GM21717 (cell line): ENCODE measurements around the gene PALMD.

ENCODE experiments used
- ATAC-seq: cut with Tn5 transposase; IDR thresholded peaks from one replicate; pipeline ENCODE4 v1.9.1; 2021; ENCODE audit warnings: mild to moderate bottlenecking, moderate library complexity; ENCODE audit not compliant: unreplicated experiment

PALMD gene

GRCh38 chr1:99657213-99658030 is 11.5 kb downstream of the PALMD start:
- no peak for ATAC-seq

GRCh38 chr1:99658031-99658290 is 12.0 kb downstream of the PALMD start:
- ATAC-seq: no peak

- no peak for ATAC-seq
These were observed 13.9 kb downstream of the PALMD start for GRCh38 chr1:99659755-99660210.

- ATAC-seq: no peak
These were observed 14.6 kb downstream of the PALMD start for GRCh38 chr1:99660496-99660895.

- ATAC-seq: no peak
These were observed 15.9 kb downstream of the PALMD start for GRCh38 chr1:99661780-99662179.

GRCh38 chr1:99662539-99663080 is 16.7 kb downstream of the PALMD start:
- no peak for ATAC-seq

- no peak for ATAC-seq
These were observed 17.6 kb downstream of the PALMD start for GRCh38 chr1:99663501-99663900.

GRCh38 chr1:99665212-99665611 is 19.3 kb downstream of the PALMD start:
- no peak for ATAC-seq

GRCh38 chr1:99669376-99669775 is 23.5 kb downstream of the PALMD start:
- ATAC-seq: no peak

GRCh38 chr1:99669821-99670220 is 23.9 kb downstream of the PALMD start:
- ATAC-seq: no peak

- no peak for ATAC-seq
These were observed 24.7 kb downstream of the PALMD start for GRCh38 chr1:99670583-99670982.

- no peak for ATAC-seq
These were observed 26.1 kb downstream of the PALMD start for GRCh38 chr1:99672038-99672437.

- no peak for ATAC-seq
These were observed 26.8 kb downstream of the PALMD start for GRCh38 chr1:99672530-99673213.

- ATAC-seq: no peak
These were observed 27.4 kb downstream of the PALMD start for GRCh38 chr1:99673315-99673714.

GRCh38 chr1:99674115-99675064 is 28.5 kb downstream of the PALMD start:
- ATAC-seq: no peak

GRCh38 chr1:99675292-99675691 is 29.4 kb downstream of the PALMD start:
- ATAC-seq: no peak

GRCh38 chr1:99675994-99676393 is 30.1 kb downstream of the PALMD start:
- ATAC-seq: no peak

- no peak for ATAC-seq
These were observed 31.0 kb downstream of the PALMD start for GRCh38 chr1:99676876-99677275.

GRCh38 chr1:99677416-99677815 is 31.5 kb downstream of the PALMD start:
- no peak for ATAC-seq

GRCh38 chr1:99680270-99680669 is 34.4 kb downstream of the PALMD start:
- ATAC-seq: no peak

GRCh38 chr1:99681583-99681982 is 35.7 kb downstream of the PALMD start:
- ATAC-seq: no peak
